Right ventricle myocardium superior (tissue), 1 donor: Measurements from ENCODE around the gene MYO7A. TPM values are rescaled to one million over a fixed set of nuclear protein-coding genes. Genes with fewer than 3 reads are reported as not detected.

ENCODE experiments used
- ATAC-seq: fragments of 200-7000 bp; cut with Tn5 transposase; one replicate; pipeline ENCODE4 v1.9.1; 2020; ENCODE audit warnings: mild to moderate bottlenecking; ENCODE audit not compliant: poor library complexity
- DNase-seq: peaks from one replicate; pipeline ENCODE4 v3.0.0-alpha.2; 2020
- intact Hi-C: fragments of 100-400 bp; cut with DNase I; formaldehyde crosslinking; loops from one replicate; pipeline ENCODE4 v1.11.2; 2022
- total RNA-seq: library from RNA; stranded (reverse); fragmentation: NEBNext Ultra II Directional; extraction: Animal tissue kit (Norgen Biotek cat#: 25700); gene quantifications from one replicate; pipeline ENCODE4 v1.2.1, GENCODE V29; 2021
- donor health status: DM: no; HTN: yes; CAD: no; lungs with severe emphysema.

The MYO7A gene
- total RNA-seq, 1 donor from 2014 or later: 4.4 TPM

GRCh38 chr11:77212314-77213007 lies 84.4 kb downstream of the MYO7A start:
- intact Hi-C loops: no loop called here
- ATAC-seq (no peak), DNase-seq (no peak)

DNA sequence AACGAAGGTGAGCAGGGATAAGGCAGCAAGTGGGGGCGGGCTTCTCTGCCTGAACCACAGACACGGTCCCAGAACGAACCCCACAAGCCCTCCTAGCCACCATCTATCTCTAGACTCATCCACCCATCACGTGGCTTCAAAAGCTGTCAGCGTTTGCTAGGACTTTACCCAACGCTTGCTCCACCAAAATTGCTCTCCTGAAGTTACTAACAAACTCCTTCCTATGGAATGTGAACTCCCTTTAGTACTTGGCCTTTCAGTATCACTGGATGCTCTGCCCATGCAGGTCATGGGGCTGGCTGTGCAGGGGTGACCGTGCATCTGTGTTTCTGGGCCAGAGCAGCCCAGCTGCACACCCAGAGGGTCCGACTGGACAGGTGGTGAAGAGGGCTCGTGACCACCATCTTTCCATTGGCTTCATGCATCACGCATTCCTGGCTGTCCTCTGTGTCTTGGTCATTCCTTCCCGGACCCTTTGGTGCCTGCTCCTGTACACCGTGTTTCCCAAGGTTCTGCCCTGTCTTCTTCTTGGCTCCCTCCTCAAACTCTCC lies 85.1 kb downstream of the MYO7A start:
- ATAC-seq (no peak), DNase-seq (no peak)
- intact Hi-C loops: no loop called here

DNA sequence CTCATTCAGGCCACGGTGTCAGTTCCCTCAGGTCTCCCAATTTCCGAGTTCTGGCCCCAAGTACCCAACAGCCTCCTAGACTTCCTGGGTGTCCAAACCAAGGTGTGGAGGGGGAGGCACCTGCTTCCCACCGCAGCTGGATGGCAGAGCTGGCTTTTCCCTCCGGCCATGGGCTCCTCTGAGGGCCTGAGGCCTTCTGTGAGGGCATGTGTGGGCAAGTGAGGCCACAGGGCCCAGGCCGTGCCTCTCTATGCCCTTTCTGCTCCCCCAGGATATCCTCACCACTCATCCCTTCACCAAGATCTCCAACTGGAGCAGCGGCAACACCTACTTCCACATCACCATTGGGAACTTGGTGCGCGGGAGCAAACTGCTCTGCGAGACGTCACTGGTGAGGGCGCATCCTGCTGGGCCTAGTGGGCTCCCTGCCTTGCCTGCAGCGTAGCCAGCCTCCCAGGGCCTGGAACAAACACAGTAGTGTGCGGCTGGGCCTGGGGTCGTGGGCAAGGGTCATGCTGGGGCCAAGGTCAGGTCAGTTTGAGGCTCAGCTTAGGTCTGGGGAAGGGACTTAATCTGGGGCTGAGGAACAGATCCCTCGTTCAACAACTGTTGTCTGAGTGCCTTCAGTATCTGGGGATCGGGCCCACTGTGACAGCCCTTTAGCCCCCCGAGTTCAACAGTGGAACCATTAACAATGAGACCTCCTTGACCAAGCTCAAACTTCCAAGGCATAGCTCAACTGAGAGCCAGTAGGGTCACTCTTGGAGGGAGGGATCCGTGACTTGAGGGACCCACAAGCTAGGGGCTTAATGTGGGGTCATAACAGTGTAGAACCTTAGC lies 85.8 kb downstream of the MYO7A start:
- intact Hi-C loops: no loop called here
- ATAC-seq (no peak), DNase-seq (no peak)

- ATAC-seq: no peak
- intact Hi-C loops: no loop called here
- DNase-seq: no peak
Observed at GRCh38 chr11:77214557-77214956, 86.5 kb downstream of the MYO7A start.

- intact Hi-C loops: no loop called here
- ATAC-seq (no peak), DNase-seq (no peak)
Observed at GRCh38 chr11:77215106-77215505, 87.1 kb downstream of the MYO7A start.

DNA sequence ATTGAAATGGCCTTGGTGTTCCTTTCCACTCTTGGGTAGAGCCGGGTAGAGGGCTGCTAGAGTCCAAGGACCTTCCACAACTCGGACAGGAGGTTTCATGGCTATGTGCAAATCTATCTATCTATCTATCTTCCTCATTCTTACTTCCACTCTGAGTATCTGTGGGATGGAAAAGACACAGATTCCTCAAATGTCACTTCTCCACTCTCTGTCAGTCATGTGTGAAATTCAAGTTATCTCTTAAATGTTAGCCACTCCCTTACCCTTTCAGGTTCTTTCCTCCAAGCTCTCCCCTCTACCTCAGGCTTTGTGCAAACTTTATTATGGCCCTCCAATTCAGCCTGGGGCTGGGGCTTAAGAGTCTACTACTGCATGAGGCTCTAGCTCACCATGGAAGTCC lies 89.1 kb downstream of the MYO7A start:
- ATAC-seq: no peak
- no peak for DNase-seq
- intact Hi-C loops: no loop called here

DNA sequence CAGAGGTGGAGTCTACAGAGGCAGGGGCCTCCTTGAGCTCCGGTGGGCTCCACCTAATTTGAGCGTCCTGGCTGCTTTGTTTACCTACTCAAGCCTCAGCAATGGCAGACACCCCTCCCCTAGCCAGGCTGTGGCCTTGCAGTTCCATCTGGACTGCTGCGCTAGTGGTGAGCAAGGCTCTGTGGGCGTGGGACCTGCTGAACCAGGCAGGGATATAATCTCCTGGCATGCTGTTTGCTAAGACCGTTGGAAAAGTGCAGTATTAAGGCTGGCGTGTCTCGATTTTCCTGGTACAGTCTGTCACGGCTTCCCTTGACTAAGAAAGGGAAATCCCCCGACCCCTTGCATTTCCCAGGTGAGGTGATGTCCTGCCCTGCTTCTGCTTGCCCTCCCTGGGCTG lies 95.8 kb downstream of the MYO7A start:
- intact Hi-C loops: no loop called here
- ATAC-seq (no peak), DNase-seq (no peak)

DNA sequence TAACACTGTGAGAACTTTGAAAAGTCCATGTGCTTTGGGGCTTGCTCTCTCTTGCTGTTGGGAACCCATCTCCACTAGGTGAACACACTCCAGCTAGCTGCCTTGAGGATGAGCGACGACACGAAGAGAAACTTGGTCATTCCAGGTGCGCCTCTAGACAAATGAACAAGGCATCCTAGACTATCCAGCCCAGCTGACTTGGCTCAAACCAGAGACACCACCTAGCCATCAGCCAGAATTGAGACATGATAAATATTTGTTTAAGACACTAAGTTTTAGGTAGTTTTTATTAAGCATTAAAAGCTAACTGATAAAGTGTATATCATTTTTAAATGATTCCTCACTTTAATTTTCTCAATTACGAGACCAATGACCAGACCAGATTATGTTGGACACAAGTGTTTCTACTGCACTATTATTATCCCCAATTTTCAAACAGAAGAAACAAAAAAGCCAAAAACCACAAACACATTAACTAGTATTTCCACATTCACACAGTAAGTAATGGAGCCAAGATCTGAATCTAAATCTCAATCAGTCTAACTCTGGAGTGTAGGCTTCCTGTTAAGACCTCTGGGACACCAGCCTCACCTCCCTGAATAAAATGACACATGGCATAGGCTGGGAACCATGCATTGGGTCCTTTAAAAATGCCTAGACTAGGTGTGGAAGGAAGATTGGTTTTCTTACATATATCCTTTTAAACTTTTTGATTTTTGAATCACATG lies 103.0 kb downstream of the MYO7A start:
- no peak for DNase-seq
- no peak for ATAC-seq
- intact Hi-C loops: no loop called here

- no peak for DNase-seq
- intact Hi-C loops: no loop called here
- no peak for ATAC-seq
Observed at GRCh38 chr11:77231800-77232199, 103.8 kb downstream of the MYO7A start.

- intact Hi-C loops: no loop called here
- no peak for DNase-seq
- ATAC-seq: no peak
Observed at GRCh38 chr11:77232242-77232641, 104.2 kb downstream of the MYO7A start.

DNA sequence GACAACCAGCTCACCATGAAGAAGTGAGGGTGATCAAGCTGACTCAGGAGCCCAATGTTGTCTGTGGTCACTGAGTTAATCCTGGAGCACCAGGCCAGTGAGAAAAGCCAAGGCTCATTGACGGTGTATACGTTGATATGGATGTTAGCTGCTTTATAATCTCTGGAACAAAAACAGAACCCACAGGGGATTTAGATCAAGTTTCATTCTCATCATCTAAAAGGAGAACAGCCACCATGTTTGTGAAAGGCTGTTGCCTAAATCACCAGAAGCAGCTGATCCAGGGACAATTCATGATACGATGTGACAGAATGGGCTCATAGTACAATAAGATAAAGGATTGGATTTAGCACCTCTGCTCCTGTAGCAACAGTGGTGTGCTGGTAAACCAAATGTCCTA lies 105.0 kb downstream of the MYO7A start:
- DNase-seq (no peak), ATAC-seq (no peak)
- intact Hi-C loops: no loop called here

DNA sequence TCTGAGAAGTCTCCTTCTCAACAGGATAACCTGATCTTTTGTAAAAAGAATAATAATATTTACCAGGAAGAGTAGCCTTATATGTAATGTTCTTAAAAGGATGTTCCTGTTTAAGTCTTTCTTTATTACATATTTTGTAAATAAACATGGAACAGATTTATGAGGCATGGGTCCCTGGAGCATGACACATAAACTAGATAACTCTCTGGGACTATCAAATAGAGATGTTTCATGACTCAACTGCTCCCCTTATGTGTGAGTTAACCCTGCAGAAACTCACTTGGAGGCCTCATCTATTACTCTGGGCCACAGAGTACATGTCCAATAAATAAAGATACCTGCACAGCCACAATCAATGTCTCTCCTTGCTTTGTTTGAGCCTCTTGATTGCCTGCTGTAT lies 108.9 kb downstream of the MYO7A start:
- ATAC-seq (no peak), DNase-seq (no peak)
- intact Hi-C loops: no loop called here

DNA sequence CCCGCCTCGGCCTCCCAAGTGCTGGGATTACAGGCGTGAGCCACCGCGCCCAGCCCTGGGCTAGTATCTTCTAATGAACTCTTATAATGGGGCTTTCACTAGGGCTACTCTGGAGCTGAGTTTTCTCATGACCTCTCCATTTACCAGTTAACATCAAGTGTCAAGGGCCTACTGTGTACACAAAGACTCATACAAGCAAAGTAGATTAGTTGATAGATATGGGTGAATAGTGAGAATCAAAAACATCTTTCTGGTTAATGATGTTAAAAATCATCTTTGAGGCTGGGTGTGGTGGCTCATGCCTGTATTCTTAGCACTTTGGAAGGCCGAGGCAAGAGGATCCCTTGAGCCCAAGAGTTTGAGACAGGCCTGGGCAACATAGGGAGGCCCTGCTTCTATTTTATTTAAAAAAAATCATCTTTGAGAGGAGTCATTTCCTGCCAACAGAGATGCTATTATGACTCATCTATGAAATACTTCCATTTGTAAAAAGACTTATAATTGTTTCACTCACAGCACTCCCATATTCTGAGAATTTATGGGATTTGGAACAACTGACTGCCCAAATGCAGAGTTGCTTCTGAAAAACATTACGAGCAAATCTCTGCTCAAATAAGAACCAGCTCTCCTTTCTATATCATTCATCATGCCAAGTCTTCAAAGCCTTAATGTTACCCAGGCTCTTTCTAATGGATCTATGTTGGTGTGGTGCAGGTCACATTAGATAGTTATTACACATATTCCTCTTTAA lies 116.4 kb downstream of the MYO7A start:
- no peak for ATAC-seq
- intact Hi-C loops: no loop called here
- no peak for DNase-seq

- ATAC-seq: no peak
- no peak for DNase-seq
- intact Hi-C loops: no loop called here
Observed at GRCh38 chr11:77249427-77249826, 121.4 kb downstream of the MYO7A start.

GRCh38 chr11:77250881-77251640 lies 123.0 kb downstream of the MYO7A start:
- DNase-seq (no peak), ATAC-seq (no peak)
- intact Hi-C loops: no loop called here

- DNase-seq (no peak), ATAC-seq (no peak)
- intact Hi-C loops: no loop called here
Observed at GRCh38 chr11:77252555-77253270, 124.7 kb downstream of the MYO7A start.

GRCh38 chr11:77253690-77254089 lies 125.6 kb downstream of the MYO7A start:
- DNase-seq: no peak
- intact Hi-C loops: no loop called here
- ATAC-seq: no peak
